GM12891 (cell line): ENCODE results near the gene PPP1R27.

Source experiments
- POLR2A ChIP-seq: IDR thresholded peaks from 2 replicates; pipeline ENCODE4 v1.6.1; 2011; ENCODE audit warnings: low read depth, low read length, control low read depth
- POLR2AphosphoS5 ChIP-seq: IDR thresholded peaks from 2 replicates; pipeline ENCODE4 v1.6.1; 2011; ENCODE audit warnings: low read depth, low read length, control low read depth
- TAF1 ChIP-seq: IDR thresholded peaks from 2 replicates; pipeline ENCODE4 v1.6.1; 2011; ENCODE audit warnings: low read depth, low read length, control low read depth

DNA sequence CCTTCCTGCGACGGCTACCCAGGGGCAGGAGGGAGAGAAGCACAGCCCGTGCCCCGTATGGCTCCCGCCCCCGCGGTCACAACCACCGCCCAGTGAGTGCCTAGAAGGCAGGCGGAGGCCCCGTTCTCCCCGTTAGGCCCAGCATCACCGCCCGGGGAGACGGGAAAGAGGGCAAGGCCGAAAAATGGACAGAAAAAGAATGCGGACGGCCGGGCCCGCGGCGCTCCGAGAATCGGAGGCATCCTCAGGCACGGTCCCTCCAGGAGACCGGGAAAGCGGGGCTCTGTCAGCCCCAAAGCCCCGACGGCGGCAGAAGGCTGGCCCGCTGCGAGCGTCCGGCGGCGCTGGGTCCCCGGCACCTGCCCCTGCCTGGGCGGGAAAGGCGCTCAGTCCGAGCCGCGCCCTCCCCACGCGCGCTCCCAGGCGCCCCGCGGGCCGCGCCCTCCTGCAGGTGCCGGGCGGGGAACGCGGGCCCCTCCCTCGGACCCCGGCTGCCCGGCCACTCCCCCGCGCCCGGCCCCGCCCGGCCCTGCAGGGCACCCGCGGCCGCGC lies 2.2 kb downstream of the PPP1R27 start:
- TF ChIP-seq POLR2A: no peak
- no peak for TF ChIP-seq TAF1
- no peak for TF ChIP-seq POLR2AphosphoS5
